ENCODE measurements around the gene WDR36. TPM values are rescaled to one million over a fixed set of nuclear protein-coding genes. Genes with fewer than 3 reads are reported as not detected.

Gene WDR36
- total RNA-seq, 2 experiments from 2014 or later = 65.1 to 65.6 TPM

GRCh38 chr5:111133436-111133751, 41.2 kb downstream of the WDR36 start:
- peaks cover 10% of the 10 kb centered on the region for H3K36me3 Mint-ChIP-seq (ENCODE audit: low read depth)
- peaks cover 8% of the 10 kb centered on the region for H3K4me1 Mint-ChIP-seq (ENCODE audit: low read depth)
- POLR2A ChIA-PET = interaction anchor here (1.7 kb wide), 1 partner anchor 41 kb away, joined by 4 read pairs; the partner anchor contains the start of gene WDR36
- intact Hi-C loops (cut with micrococcal nuclease) = no loop called here
- no peaks in the 10 kb centered on the region for H3K27me3 Mint-ChIP-seq
- H3K9me3 Mint-ChIP-seq = no peaks in the 10 kb centered on the region
- no peak overlapping the region for H3K4me3 Mint-ChIP-seq
- H3K27ac Mint-ChIP-seq = no peak overlapping the region
- ATAC-seq = no peak
- CTCF ChIA-PET = no interaction called here
- DNase-seq = no peak
- TF ChIP-seq CTCF (IDR thresholded peaks at IDR 0.05) = no peak

GRCh38 chr5:111134087-111134486, 41.9 kb downstream of the WDR36 start:
- DNase-seq = no peak
- ATAC-seq = no peak
- POLR2A ChIA-PET = no interaction called here
- Mint-ChIP-seq H3K9me3 (no peaks in the 10 kb centered on the region), H3K4me1 (ENCODE audit: low read depth) (peaks cover 8% of the 10 kb centered on the region), H3K27me3 (no peaks in the 10 kb centered on the region), H3K36me3 (ENCODE audit: low read depth) (peaks cover 6% of the 10 kb centered on the region), H3K27ac (no peak overlapping the region), H3K4me3 (no peak overlapping the region)
- intact Hi-C loops (cut with micrococcal nuclease) = no loop called here
- no peak for TF ChIP-seq CTCF (IDR thresholded peaks at IDR 0.05)
- CTCF ChIA-PET = no interaction called here

- ChIA-PET POLR2A (no interaction called here), CTCF (no interaction called here)
- Mint-ChIP-seq H3K27me3 (no peaks in the 10 kb centered on the region), H3K27ac (no peak overlapping the region), H3K4me1 (ENCODE audit: low read depth) (peaks cover 8% of the 10 kb centered on the region), H3K4me3 (no peak overlapping the region), H3K36me3 (ENCODE audit: low read depth) (peaks cover 3% of the 10 kb centered on the region), H3K9me3 (no peaks in the 10 kb centered on the region)
- no peak for DNase-seq
- TF ChIP-seq CTCF (IDR thresholded peaks at IDR 0.05) = no peak
- intact Hi-C loops (cut with micrococcal nuclease) = no loop called here
- ATAC-seq = no peak
These were observed 42.7 kb downstream of the WDR36 start for GRCh38 chr5:111134864-111135263.

GRCh38 chr5:111135363-111135762, 43.2 kb downstream of the WDR36 start:
- Mint-ChIP-seq H3K9me3 (no peaks in the 10 kb centered on the region), H3K27me3 (no peaks in the 10 kb centered on the region), H3K36me3 (ENCODE audit: low read depth) (no peaks in the 10 kb centered on the region), H3K4me3 (no peak overlapping the region), H3K4me1 (ENCODE audit: low read depth) (peaks cover 8% of the 10 kb centered on the region), H3K27ac (no peak overlapping the region)
- DNase-seq = no peak
- CTCF ChIA-PET = interaction anchor here (1.0 kb wide), 1 partner anchor 143 kb away, joined by 3 read pairs; no protein-coding TSS in a partner anchor
- POLR2A ChIA-PET = no interaction called here
- no peak for TF ChIP-seq CTCF (IDR thresholded peaks at IDR 0.05)
- ATAC-seq = no peak
- intact Hi-C loops (cut with micrococcal nuclease) = no loop called here

- H3K9me3 Mint-ChIP-seq = no peaks in the 10 kb centered on the region
- CTCF ChIA-PET = interaction anchor here (1.0 kb wide), 1 partner anchor 142 kb away, joined by 3 read pairs; no protein-coding TSS in a partner anchor
- H3K27me3 Mint-ChIP-seq = no peaks in the 10 kb centered on the region
- POLR2A ChIA-PET = no interaction called here
- TF ChIP-seq CTCF (IDR thresholded peaks at IDR 0.05) = no peak
- no peaks in the 10 kb centered on the region for H3K36me3 Mint-ChIP-seq (ENCODE audit: low read depth)
- H3K27ac Mint-ChIP-seq = no peak overlapping the region
- no peak overlapping the region for H3K4me3 Mint-ChIP-seq
- H3K4me1 Mint-ChIP-seq (ENCODE audit: low read depth) = peaks cover 6% of the 10 kb centered on the region
- intact Hi-C loops (cut with micrococcal nuclease) = no loop called here
- no peak for ATAC-seq
- no peak for DNase-seq
These were observed 43.8 kb downstream of the WDR36 start for GRCh38 chr5:111135946-111136345.
